HUES64 (cell line): ENCODE measurements around the gene BAAT.

ENCODE experiments used
- H3K27ac ChIP-seq: 2 replicates; pipeline ENCODE4 v1.7.0; 2013; ENCODE audit warnings: low read depth, low read length, inconsistent platforms
- H3K27me3 ChIP-seq: 2 replicates; pipeline ENCODE4 v1.6.1; 2013; ENCODE audit warnings: mild to moderate bottlenecking, low read length; ENCODE audit not compliant: insufficient read depth
- H3K36me3 ChIP-seq: 2 replicates; pipeline ENCODE4 v1.6.1; 2013; ENCODE audit warnings: mild to moderate bottlenecking, low read length; ENCODE audit not compliant: insufficient read depth
- H3K4me1 ChIP-seq: 2 replicates; pipeline ENCODE4 v1.6.1; 2013; ENCODE audit warnings: mild to moderate bottlenecking, low read length, moderate library complexity; ENCODE audit not compliant: insufficient read depth
- H3K4me3 ChIP-seq: 2 replicates; pipeline ENCODE4 v1.5.1; 2013; ENCODE audit warnings: mild to moderate bottlenecking, low read length, moderate library complexity
- H3K9ac ChIP-seq: 2 replicates; pipeline ENCODE4 v1.6.1; 2013; ENCODE audit warnings: mild to moderate bottlenecking, low read depth, low read length
- H3K9me3 ChIP-seq: 2 replicates; pipeline ENCODE4 v1.6.1; 2013; ENCODE audit warnings: low read depth, low read length; ENCODE audit not compliant: insufficient read depth
- WGBS: fragments of 150-250, 120-280 bp; methylation state at CpG from one replicate; pipeline ENCODE4 v1.1.7; 2013; ENCODE audit warnings: missing lambda C conversion rate; 5-methylcytosine and 5-hydroxymethylcytosine counted together

The BAAT gene

DNA sequence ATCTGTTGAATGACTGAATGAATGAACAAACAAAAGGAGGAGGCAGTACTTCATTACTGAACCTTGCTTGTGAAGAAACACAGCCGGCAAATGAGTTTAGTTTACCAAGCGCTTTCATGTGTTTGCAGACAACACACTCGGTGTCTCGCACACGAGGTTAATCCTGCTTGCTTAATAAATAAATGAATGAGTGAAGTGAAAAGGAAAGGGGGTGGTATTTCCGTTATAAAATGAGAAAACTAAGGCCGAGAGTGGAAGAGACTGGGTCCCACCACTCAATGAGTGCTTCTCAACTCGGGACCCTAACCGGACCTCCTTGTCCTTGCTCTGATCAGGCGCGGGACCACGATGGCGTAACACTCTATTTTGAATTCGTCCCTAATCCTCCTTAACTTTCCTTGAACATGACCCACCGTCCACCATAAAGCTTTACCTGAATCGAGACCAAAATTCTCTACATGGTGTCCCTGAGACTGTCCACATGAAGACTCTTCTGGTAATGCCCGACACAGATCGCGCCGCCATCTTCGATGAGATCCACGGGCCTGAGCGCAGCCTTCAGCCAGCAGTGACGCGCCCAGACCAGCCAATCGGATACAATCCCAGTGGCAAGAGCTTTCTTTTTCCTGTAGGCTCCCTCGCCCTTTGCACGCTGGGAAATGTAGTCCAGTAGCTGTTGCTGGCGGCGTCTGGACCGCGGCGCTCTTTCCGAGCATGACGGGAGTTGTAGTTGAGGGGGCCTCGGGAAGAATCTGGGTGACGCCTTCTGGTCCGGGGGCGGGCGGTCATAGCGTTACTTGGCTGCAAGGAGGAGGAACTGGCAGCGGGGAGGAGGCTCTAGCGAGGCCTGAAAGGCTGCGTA, 13.5 kb upstream of the BAAT start, which contains the start of the genes MRPL50 and ZNF189:
Gene MRPL50, minus strand, starts transcription at position 551 of the 862 bp plus-strand sequence. Its CDS starts 26 bp downstream, at position 525.
Gene ZNF189, plus strand, starts transcription at position 784 of the 862 bp plus-strand sequence. CDS start 306 bp downstream, outside the sequence.
- peak within 1 kb of the TSS; percentile 64 for H3K27ac ChIP-seq
- H3K4me1 ChIP-seq, result peaks cover 10% of the 10 kb centered on the region
- peak within 1 kb of the TSS; percentile 93 for H3K4me3 ChIP-seq
- H3K9me3 ChIP-seq, result peaks cover 20% of the 10 kb centered on the region
- whole genome bisulfite sequencing, result under 1% methylated on average over 44 of the region's 44 CpGs
- H3K36me3 ChIP-seq, result peaks cover 66% of the 10 kb centered on the region
- no peaks in the 10 kb centered on the region for H3K27me3 ChIP-seq
- H3K9ac ChIP-seq, result peak within 1 kb of the TSS; percentile 94

DNA sequence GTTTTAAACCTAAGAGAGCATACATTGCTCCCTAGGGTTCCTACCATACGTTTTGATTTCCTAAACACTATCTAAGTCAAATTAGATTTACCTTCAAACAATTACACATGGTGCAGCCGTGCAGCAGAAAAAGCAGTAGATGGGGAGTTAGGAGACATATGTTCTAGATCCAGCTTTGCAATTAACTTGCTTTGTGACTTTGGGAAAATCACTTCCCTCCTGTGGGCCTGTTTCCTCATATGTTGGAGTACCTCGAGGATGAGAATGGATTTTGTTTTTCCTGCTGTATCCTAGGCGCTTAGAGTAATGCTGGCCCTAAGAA, 12.9 kb upstream of the BAAT start:
- peak overlapping the region; percentile 94 for H3K9ac ChIP-seq
- H3K4me3 ChIP-seq, result peak overlapping the region; percentile 93
- H3K27ac ChIP-seq, result peak overlapping the region; percentile 64
- H3K36me3 ChIP-seq, result peaks cover 60% of the 10 kb centered on the region
- H3K27me3 ChIP-seq, result no peaks in the 10 kb centered on the region
- H3K4me1 ChIP-seq, result peaks cover 10% of the 10 kb centered on the region
- H3K9me3 ChIP-seq, result peaks cover 20% of the 10 kb centered on the region
- WGBS, result 17% methylated on average over 4 of the region's 4 CpGs

DNA sequence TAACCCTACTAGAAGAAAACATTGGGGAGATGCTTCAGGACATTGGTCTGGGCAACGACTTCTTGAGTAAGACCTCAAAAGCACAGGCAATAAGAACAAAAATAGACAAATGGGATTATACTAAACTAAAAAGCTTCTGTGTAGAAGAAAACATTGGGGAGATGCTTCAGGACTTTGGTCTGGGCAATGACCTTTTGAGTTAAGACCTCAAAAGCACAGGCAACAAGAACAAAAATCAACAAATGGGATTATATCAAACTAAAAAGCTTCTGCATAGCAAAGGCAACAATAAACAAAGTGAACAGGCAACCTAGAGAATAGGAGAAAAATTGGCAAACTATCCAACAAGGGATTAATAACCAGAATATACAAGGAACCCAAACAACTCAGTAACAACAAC, 9.9 kb upstream of the BAAT start:
- H3K4me1 ChIP-seq, result peaks cover 9% of the 10 kb centered on the region
- H3K4me3 ChIP-seq, result no peak overlapping the region
- H3K27ac ChIP-seq, result no peak overlapping the region
- no peaks in the 10 kb centered on the region for H3K27me3 ChIP-seq
- H3K9ac ChIP-seq, result no peak overlapping the region
- peaks cover 50% of the 10 kb centered on the region for H3K36me3 ChIP-seq
- peaks cover 20% of the 10 kb centered on the region for H3K9me3 ChIP-seq
- no CpG with 5 or more reads among the region's 1 CpG for WGBS

DNA sequence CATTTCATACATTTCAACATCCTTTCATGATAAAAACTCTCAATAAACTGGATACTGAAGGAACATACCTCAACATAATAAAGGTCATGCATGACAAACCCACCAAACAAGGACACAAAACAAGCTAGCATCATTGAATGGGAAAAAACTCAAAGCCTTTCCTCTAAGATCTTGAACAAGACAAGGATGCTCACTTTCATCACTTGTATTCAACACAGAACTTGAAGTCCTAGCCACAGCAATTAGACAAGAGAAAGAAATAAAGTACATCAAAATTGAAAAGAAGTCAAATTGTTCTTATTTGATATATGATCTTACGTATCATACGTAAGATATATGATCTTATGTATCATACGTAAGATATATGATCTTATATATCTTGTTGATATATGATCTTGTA, 8.3 kb upstream of the BAAT start:
- Histone ChIP-seq H3K4me3 (no peak overlapping the region), H3K27me3 (no peaks in the 10 kb centered on the region), H3K4me1 (peaks cover 5% of the 10 kb centered on the region), H3K36me3 (peaks cover 66% of the 10 kb centered on the region), H3K27ac (no peak overlapping the region), H3K9me3 (peaks cover 20% of the 10 kb centered on the region), H3K9ac (no peak overlapping the region)
- no CpG with 5 or more reads among the region's 3 CpGs for WGBS

DNA sequence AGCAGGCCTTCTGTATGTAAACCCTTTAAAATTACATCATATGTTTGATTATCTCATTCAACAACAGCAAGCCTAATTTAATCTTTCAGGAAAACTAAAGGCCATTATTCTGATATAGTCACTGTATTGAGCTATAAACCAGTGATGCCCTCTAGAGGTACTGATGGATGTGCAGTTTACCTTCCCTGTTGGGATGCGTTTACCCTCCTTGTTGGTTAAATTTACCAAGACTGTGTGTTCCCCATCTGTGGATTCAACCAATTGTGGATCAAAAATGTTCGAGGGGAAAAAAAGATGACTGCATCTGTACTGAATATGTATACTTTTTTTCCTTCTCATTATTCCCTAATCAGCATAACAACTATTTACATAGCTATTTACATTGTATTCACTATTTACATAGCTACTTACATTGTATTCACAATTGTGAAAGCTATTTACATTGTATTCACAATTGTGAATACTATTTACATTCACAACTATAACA, 3.7 kb upstream of the BAAT start:
- Histone ChIP-seq H3K36me3 (peaks cover 48% of the 10 kb centered on the region), H3K27ac (no peak overlapping the region), H3K27me3 (no peaks in the 10 kb centered on the region), H3K9ac (no peak overlapping the region), H3K4me1 (peaks cover 9% of the 10 kb centered on the region), H3K9me3 (peaks cover 17% of the 10 kb centered on the region), H3K4me3 (no peak overlapping the region)
- 90% methylated on average over 2 of the region's 2 CpGs for WGBS

DNA sequence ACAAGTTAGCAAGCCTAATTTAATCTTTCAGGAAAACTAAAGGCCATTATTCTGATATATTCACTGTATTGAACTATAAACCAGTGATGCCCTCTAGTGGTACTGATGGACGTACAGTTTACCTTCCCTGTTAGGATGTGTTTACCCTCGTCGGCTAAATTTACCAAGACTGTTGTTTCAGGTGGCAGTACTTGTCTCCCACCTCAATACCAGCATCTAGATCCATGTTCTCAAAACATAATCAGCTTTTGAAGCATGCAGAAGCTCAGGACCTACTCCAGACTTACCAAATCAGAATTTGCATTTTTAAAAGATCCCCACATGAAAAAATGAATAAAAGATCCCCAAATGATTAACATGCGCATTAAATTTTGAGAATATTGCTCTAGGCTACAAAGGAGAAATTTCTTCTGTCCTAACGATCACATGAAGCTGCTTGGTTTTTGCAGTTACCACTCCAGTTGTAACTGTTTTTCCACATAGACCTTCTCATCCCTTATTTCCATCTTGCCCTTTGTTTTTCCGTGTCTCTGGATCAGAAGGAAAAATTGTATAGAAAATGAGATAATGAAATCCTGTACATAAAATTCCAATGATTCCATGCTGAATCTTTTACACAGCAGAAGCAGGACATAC, 3.2 kb upstream of the BAAT start:
- peaks cover 12% of the 10 kb centered on the region for H3K4me1 ChIP-seq
- H3K4me3 ChIP-seq, result no peak overlapping the region
- 69% methylated on average over 5 of the region's 6 CpGs for WGBS
- no peak overlapping the region for H3K9ac ChIP-seq
- H3K27ac ChIP-seq, result no peak overlapping the region; the same call in 1 of the 2 replicates
- H3K9me3 ChIP-seq, result peaks cover 17% of the 10 kb centered on the region
- no peaks in the 10 kb centered on the region for H3K27me3 ChIP-seq
- H3K36me3 ChIP-seq, result peaks cover 48% of the 10 kb centered on the region

DNA sequence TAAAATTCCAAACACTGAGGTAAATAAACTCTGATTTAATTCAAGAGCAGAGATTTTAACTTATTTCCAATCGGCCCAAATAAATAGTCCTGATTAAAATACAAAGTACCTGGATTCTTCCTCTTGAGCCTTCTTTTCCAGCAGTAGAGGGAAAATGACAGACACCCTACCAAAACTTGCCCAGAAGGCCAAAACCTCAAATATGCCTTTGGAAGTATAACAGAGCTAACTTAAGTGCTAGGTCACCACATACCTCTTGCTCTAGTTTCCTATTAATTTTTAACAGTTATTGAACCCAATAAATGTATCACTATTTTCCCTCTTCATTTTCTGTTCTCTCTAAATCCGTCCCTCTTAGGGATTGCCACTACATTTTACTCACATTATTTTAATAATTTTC, 1.4 kb downstream of the BAAT start:
- Histone ChIP-seq H3K9me3 (peaks cover 17% of the 10 kb centered on the region), H3K9ac (no peak overlapping the region), H3K36me3 (peaks cover 18% of the 10 kb centered on the region), H3K4me1 (peaks cover 12% of the 10 kb centered on the region), H3K4me3 (no peak overlapping the region), H3K27ac (no peak overlapping the region), H3K27me3 (no peaks in the 10 kb centered on the region)
- 84% methylated on average over 2 of the region's 2 CpGs for WGBS

DNA sequence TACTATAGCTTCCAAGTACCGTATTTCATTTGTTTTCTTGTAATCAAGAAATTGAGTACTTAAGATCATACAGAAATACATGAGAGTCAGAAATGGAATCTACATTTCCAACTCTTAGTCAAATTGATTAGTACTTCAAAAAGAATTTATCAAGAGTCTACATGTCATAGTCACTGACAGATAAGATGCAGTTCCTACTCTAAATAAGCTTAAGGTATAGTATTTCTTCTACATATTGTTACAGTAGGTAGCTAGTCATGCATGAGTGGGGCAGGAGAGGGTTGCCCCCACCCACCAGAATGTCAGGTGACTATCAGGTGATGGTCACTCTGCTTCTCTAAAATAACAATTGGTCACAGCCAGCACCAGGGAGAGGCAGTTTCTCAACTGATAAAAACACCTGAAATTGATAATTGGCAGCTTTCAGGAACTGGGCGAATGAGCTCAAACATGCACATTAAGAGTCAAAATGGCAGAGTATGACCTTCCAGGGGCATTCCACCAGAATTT, 2.9 kb downstream of the BAAT start:
- H3K27ac ChIP-seq, result no peak overlapping the region
- H3K4me1 ChIP-seq, result peaks cover 12% of the 10 kb centered on the region
- peaks cover 17% of the 10 kb centered on the region for H3K9me3 ChIP-seq
- H3K27me3 ChIP-seq, result no peaks in the 10 kb centered on the region
- peaks cover 7% of the 10 kb centered on the region for H3K36me3 ChIP-seq
- no peak overlapping the region for H3K9ac ChIP-seq
- no peak overlapping the region for H3K4me3 ChIP-seq
- 90% methylated on average over 2 of the region's 2 CpGs for WGBS

DNA sequence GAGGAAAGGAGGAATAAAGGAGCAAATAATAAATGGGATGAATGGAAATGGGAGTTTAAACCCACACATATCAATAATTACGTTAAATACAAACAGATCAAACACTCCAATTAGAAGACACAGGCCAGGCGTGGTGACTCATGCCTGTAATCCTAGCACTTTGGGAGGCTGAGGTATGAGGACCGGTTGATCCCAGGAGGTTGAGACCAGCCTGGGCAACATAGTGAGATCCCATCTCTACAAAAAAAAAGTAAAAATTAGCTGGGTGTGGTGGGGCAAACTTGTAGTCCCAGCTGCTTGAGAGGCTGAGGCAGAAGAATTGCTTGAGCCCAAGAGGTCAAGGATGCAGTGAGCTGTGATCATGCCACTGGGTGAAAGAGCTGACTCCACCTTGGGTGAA, 3.7 kb downstream of the BAAT start:
- Histone ChIP-seq H3K4me1 (peaks cover 12% of the 10 kb centered on the region), H3K36me3 (peaks cover 2% of the 10 kb centered on the region), H3K9me3 (peaks cover 14% of the 10 kb centered on the region), H3K4me3 (no peak overlapping the region), H3K9ac (no peak overlapping the region), H3K27ac (no peak overlapping the region), H3K27me3 (no peaks in the 10 kb centered on the region)
- 94% methylated on average over 3 of the region's 3 CpGs for WGBS

DNA sequence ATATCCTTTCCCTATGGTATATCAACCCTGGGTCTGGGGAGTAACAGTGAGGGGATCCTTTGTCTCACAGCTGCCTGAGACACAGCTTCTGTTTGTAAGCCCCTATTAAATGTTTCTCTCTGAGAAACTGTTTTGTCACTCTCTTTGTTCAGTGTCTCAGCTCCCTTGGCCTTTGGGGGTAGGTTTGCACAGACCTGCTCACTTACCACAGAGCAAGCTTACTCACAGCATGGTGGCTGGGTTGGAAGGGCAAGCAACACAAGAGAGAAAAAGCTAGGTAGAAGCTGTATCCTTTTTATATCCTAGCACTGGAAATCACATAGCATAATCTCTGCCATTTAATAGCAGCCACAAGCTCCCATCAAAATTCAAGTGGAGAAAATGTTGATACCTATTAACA, 4.5 kb downstream of the BAAT start:
- Histone ChIP-seq H3K9ac (no peak overlapping the region), H3K27ac (no peak overlapping the region), H3K36me3 (no peaks in the 10 kb centered on the region), H3K4me1 (peaks cover 16% of the 10 kb centered on the region), H3K4me3 (no peak overlapping the region), H3K27me3 (no peaks in the 10 kb centered on the region), H3K9me3 (peaks cover 9% of the 10 kb centered on the region)
